NOMO-1 treated with DMSO at 0.1 percent for 48 hours (cell line): ENCODE results near the gene MLEC.
A peak's percentile ranks its signal among the peaks of the same experiment; 100 is the strongest.
"Not testable (repeated sequence)": the region's sequence is repeated elsewhere in the genome, so short reads cannot be mapped to it uniquely, and the experiment has no call there.

Experiments used
- DNase-seq: peaks from one replicate; lab custom pipeline; 2025; ENCODE audit not compliant: unreplicated experiment; lab: John Stamatoyannopoulos, UW

Gene MLEC

GRCh38 chr12:120720234-120720986 lies 33.5 kb downstream of the MLEC start:
- no peak for DNase-seq

GRCh38 chr12:120720987-120721801 lies 34.2 kb downstream of the MLEC start:
- DNase-seq, result no peak

GRCh38 chr12:120721866-120722265 lies 34.9 kb downstream of the MLEC start:
- no peak for DNase-seq

- no peak for DNase-seq
Observed at GRCh38 chr12:120722784-120723183, 35.8 kb downstream of the MLEC start.

GRCh38 chr12:120724720-120725119 lies 37.8 kb downstream of the MLEC start:
- no peak for DNase-seq

GRCh38 chr12:120725151-120725658 lies 38.3 kb downstream of the MLEC start:
- DNase-seq, result no peak

GRCh38 chr12:120725659-120726509 lies 38.9 kb downstream of the MLEC start, which contains the start of gene ACADS:
TSS of gene ACADS (plus strand) at chr12:120725826. CDS start at chr12:120725886, 60 bp downstream.
- DNase-seq, result peak; percentile 83

- DNase-seq, result no peak
Observed at GRCh38 chr12:120726510-120726793, 39.5 kb downstream of the MLEC start.

- DNase-seq, result no peak
Observed at GRCh38 chr12:120726961-120727360, 40.0 kb downstream of the MLEC start.

GRCh38 chr12:120732198-120732597 lies 45.2 kb downstream of the MLEC start:
- DNase-seq, result not testable (repeated sequence)

- no peak for DNase-seq
Observed at GRCh38 chr12:120733574-120733973, 46.6 kb downstream of the MLEC start.

- no peak for DNase-seq
Observed at GRCh38 chr12:120734210-120734609, 47.3 kb downstream of the MLEC start.

GRCh38 chr12:120735181-120735580 lies 48.2 kb downstream of the MLEC start:
- DNase-seq, result no peak

- DNase-seq, result no peak
Observed at GRCh38 chr12:120736404-120737331, 49.7 kb downstream of the MLEC start.

- no peak for DNase-seq
Observed at GRCh38 chr12:120737557-120738251, 50.8 kb downstream of the MLEC start.

- DNase-seq, result no peak
Observed at GRCh38 chr12:120738252-120739030, 51.5 kb downstream of the MLEC start.

GRCh38 chr12:120739031-120739762 lies 52.2 kb downstream of the MLEC start:
- no peak for DNase-seq
